Stimulated activated CD4-positive, alpha-beta T cell treated with anti-CD3 and anti-CD28 coated beads, Interleukin-15, amount 100 ng/mL, for 1 hour (primary cell): Measurements from ENCODE around the gene CMSS1.

ENCODE experiments used
- DNase-seq, 2 donors: peaks; one replicate each; pipeline ENCODE4 v3.0.0-alpha.2; 2020; ENCODE audit warnings: low read depth in 1 of 2, low spot score in 1 of 2

The CMSS1 gene

DNA sequence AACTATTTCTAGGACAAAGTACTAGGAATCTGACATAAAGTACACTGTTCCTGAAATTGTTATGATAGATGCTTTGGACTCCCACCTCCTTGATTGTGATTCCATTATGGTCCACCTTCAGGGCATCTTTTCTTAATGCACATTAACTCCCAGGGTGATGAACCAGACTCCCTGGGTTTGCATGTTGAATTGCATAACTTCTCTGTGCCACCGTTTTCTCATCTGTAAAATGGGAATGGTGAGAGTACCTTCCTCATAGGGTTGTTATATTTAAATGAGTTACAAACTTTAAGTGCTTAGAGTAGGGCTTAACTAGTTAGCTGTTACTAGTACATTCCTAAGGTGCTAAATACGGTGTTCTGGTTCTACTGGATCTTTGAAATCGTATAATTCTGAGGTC, 81.9 kb downstream of the CMSS1 start:
- DNase-seq: no peak

DNA sequence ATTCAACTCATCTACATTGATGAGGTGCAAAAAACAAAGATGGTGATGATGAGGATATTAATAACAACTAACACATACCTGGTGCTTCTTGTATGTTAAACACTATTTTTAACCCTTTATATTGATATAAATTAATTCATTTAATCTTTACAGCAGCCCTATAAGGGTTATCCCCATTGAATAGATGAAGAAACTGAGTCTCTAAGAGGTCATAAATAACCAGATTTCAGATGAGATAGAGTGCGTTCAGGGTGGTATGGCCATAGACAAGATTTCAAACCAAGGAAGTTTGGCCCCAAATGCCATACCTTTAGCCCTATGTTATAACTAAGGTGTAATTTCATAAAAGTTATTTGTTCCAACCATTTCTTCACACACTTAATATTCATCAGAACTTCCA, 82.6 kb downstream of the CMSS1 start:
- no peak for DNase-seq

DNA sequence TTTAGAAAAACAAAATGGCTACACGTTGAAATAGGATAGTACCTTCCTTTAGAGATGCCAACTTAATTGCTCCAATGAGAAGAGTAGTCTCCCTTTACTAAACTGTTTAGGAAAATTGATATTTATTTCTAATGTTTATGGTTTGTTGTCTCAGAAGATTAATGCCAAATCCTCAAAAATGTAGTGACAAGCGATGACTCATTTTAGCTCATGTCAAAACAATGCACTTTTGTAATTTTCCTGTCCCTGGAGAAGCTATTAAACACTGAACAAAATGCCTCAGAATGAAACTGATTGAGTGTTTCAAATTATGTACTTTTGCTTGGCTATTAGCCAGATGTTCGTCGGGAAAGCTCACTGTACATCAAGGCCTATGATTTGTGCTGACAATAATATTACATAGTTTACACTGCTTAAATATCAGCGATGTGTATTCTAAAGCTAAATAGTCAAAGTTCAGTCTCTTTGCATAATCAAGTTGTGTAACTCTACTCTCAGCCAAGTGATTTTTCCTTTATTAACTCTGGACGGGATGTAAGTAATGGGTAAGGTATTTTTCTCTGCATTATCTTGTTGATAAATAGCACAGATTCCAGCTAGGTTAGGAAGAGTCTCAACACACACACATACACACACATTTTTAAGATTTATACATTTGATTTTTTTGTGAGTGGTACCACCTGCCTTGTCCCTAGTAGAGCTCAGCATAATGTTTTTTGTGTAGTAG, 83.7 kb downstream of the CMSS1 start:
- DNase-seq: no peak

DNA sequence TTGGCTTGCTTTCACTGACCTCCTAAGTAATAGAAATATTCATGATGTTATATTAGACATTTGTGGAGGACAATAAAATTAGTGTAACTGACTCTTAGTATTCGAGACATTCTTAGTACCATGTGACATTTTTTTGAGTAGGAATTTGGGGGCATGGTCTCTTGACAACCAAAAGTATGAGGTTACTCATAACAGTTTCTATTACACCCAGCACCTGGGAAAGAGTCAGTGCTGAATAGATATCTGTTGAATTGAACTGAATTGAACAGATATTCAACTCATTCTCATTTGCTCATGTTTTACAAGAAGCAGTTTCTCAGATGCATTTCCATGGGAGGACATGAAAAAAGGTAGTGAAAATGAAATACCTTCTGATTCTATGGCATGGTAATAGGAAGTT, 84.4 kb downstream of the CMSS1 start:
- no peak for DNase-seq

DNA sequence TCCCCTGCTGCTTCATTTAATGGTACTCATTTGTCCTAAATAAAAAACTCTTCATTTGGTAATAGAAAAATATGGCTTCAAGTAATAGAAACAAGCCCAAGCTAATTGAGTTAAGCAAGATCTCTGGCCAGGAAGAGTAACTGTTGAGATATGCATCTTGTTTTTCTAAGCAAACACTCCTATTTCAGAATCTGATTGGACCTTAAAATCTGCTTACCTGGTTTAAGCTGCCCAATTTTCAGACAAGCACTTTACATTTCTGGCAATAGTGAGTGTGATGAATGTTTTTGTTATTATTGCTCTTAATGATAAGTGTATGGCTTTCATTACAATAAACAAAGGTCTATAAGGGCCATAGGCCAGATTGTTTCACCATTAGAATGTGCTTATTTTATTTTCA, 86.2 kb downstream of the CMSS1 start:
- no peak for DNase-seq

DNA sequence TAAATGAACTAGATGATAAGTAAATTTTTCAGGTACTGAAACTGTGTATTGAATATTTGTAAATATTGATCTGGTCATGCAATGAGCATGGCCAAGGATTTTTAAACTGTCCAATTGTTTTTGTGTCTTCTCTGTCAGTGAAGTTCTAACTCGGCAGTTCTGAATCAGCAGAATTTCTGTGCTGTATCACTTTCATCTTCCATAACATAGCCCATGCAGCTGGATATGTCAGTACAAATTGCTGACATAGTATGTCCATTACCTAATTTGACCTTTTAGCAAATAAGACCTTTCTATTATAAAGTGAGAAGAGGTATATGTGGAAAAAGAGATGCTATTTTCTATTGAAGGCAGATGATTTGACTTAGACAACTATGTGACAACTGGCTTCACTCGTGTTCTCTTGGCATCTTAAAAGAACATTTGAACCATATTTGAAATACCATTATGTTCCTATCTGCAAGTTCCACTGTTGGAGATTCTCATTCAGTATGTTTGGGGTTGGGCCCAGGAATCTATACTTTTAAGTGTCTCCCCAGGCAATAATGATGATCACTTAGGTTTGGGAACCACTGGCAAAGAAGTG, 90.4 kb downstream of the CMSS1 start:
- no peak for DNase-seq

DNA sequence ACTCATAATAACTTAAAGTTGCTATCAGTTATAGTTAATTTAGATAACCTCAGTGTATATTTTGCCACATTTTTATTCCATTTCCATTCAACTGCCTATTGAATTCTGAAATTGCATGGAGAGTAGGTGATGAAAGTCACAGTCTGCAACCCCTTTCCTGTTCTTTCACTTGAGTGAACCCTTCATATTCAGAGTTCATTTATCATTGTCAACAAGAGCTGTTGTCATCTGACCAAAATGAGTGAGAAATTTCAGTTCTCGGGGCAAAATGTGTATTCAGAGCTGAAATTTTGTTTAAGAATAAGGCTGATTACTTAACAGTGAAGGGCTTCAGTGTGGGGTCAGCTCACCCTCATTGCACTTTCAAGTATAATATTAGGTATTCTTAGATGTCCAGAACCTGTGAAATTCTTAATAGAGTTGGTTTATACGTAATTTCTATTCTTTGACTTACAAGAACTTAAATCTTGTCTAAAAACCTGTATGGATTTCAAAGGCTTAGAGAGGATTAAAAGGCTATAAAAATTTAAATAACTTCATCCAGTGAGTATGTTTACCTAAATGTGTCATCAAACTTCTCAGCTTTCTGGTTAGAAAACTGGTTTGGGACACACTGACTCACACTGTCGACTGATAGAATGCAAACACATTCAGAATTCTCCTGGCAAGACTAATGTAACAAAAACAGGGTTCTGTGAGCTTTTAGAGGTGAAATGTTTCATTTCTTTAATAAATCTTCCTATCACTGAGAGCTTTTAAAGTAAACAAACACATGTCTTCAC, 92.2 kb downstream of the CMSS1 start:
- DNase-seq: no peak

DNA sequence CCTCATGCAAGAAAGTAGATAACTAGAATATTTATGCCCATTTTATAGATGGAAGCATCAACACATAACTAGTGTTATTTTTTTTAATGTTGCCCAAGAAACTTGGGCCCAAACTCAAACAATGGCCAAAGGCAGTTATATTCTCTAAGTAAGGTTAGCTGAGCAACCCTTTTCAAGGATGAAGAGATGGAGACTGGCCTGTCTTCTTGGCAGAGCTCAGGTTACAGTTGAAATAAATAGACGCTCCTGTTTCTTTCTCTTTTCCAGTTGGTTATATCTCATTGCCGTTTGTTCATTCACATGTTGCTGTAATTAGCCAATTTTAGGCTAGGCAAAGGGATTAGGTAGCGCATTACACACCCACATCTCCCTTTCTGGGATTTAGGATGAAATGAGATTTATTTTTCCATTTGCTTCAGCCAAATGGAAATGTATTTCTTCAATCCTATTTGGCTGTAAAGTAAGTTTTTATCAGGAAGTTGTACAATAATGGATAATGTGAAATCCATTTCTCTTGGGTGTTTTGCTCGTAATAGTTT, 93.2 kb downstream of the CMSS1 start:
- no peak for DNase-seq

DNA sequence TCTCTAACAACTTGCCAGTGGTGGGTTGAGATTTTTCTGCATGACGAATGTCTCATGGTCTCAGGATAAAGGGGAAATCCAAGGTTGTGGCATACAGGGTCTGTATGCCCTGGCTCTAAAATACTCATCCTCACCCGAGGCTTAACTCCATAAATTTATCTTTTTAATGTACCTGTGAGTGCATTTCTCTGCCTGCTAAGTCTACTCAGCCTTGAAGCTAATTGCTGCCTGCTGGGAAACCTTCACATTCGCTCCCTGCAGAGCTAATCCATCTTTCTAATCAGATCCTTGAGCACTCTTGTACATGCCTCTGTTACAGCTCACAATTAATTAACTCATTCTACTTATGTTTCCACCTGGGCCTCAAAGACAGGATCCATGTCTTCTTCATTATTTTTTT, 93.8 kb downstream of the CMSS1 start:
- no peak for DNase-seq

DNA sequence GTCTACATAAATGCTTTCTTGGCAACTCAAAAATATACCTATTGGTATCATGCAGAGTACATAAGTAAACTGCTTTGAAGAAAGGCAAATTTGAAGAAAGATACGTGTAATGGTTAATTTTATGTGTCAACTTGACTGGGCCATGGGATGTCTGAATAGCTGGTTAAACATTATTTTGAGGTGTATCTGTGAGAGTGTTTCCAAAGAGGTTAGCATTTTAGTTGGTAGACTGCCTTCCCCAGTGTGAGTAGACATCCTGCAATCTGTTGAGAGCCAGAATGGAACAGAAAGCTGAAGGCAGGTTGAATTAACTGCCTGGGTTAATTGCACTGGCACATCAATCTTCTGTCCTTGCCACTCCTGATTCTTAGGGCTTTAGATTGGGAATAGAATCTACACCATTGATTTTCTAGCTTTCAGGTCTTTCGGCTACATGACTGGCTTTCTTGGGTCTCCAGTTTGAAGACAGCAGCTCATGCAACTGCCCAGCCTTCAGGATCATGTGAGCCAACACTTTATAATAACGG, 98.3 kb downstream of the CMSS1 start:
- DNase-seq: no peak

DNA sequence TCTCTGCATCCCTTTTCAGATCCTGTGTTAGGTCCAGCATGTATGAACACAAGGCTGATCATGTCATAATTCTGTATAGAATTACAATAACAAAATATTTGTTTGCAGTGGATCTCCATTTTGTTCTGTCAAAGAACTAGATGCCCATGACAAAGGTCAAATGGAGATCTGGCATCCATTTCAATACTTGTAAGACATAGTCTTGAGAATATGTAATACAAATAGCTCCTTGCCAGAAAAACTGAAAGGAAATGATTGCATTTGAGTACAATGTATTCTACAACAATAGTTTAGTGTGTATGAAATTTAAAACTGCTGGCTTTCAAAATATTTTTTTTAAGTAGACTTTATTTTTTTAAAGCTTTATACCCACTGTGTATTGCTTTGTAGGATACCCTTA, 101.1 kb downstream of the CMSS1 start:
- no peak for DNase-seq

DNA sequence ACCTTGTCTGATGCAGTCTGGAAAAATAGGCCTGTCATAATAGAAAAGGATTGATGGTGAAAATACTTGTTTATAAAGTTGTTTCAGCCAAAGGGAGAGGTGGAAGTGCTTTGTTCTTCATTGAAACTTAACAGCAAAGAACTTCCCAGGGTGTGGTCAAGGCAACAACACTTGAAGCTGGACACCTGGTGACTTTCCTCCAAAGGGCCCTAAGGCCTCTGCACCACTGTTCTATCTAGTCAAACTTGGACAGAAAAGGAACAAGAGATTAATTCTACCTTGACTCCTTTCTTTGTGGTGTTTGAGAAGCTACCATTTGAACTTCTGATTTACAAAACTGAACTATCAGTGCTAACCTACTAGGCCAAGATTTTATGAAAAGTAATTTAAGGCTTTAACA, 102.0 kb downstream of the CMSS1 start:
- DNase-seq: no peak

DNA sequence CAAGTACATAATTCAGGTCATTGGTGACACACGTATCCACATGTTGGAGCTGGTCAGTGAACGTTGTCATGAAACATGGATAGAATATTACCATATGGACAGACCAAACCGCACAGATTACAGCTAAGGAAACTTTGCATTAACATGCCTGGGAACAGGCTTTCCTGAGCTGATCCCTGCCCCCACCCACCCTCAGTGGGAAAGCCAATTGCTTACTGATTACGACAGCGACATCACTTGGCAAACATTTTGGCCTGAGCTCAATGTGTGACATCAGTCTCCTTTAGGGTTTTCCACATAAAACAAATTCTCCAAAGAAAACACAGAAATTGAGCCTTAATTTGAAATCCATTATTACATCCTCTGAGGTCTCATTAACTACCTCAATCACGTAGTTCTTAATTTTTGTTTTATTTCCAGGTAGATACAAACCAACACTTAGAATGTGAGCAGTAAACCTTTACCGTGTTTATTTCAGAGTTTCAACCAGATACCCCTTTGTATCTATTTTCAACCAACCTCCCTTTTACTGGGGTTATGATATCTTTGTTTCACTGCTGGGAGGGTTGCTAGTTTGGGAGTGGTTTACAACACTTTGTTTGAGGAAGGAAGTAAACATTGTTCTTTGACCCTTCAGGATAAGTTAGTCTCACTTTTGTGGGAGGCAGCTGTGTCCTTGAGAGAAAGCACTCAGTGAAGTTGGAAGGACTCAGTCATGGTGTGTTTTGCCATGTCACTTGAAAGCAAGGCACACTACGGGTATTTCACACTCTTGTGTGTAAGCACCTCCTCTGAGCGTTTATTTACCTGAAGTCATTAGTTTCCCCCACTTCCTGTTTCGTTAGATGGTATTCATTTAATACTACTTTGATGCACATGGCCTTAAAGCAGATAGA, 103.1 kb downstream of the CMSS1 start:
- DNase-seq: no peak

DNA sequence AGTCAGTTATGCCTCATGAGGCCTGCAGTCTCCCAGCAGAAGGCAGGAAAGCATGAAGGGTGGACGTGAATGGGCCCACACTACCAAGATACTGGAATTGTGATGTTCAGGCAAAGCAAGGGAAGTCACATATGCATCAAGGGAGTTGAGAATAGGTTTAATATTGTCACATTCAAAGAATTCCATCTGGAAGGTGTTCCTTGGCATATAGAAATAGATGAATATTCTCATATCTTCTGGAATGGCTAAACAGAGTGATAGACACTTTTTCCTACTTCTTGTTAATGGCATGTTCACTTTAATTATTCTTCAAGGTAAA, 103.7 kb downstream of the CMSS1 start:
- no peak for DNase-seq

DNA sequence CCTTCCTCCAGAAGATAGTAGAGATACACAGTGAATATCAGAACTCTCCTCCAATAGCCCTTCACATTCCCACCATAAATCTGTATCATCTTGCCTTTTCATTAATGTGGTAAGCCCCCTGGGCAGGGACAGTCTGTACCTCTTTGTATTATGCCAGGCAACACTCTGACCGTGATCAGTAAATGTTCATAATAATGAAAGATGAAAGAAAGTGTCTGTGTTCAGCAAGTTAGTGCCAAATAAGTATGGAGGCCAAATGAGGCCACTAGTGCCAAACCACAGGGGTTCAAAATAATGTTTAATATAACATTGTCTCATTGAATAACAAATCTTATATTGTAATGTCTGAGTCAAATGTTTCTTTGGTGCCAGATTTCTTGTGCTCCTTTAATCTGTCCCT, 104.3 kb downstream of the CMSS1 start:
- no peak for DNase-seq

DNA sequence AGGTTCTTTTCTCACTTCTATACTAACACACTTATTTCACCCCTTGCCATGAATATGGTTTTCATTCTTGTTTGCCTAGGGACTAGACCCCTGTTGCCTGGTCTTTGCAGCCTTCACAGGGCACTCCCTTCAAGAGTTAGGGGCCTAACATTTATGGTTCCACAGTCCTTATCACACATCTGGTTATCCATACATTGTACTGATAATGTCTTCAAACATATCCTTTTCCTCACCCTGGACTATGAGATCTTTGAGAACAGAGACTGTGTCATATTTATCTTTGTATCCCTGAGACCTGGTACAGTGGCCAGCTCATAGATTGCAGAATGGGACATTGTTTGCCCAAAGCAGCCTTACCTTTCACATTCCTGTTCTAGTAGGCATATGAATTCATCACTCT, 106.2 kb downstream of the CMSS1 start:
- DNase-seq: no peak

DNA sequence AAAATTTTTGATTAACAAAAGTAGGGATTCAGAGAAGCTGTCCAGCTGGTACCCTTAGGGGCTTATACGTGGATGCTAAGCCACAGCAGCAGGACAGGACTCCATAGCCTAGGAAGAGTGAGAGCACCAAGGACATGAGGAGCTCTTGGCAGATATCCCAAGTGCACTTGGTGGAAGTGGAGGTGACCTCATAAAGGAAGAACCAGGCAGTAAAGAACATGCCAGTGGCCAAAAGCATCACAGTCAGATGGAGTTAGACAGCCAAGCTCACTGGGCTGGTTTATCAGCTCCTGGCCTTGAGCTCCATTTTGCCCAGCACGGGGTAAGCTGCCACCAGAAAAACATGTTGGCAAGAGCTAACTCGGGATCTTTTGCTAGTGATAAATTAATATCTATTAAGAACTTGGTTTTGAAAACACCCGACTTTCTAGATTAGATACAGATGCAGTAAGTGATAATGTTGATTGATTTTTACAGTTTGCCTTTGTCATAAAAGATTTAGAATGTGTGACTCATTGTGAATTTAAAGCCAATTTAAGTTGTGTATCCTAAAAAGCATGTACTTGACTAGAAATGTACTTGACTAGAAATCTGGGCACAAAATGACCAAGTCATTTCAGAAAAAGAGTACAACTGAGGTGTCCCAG, 108.0 kb downstream of the CMSS1 start:
- no peak for DNase-seq

DNA sequence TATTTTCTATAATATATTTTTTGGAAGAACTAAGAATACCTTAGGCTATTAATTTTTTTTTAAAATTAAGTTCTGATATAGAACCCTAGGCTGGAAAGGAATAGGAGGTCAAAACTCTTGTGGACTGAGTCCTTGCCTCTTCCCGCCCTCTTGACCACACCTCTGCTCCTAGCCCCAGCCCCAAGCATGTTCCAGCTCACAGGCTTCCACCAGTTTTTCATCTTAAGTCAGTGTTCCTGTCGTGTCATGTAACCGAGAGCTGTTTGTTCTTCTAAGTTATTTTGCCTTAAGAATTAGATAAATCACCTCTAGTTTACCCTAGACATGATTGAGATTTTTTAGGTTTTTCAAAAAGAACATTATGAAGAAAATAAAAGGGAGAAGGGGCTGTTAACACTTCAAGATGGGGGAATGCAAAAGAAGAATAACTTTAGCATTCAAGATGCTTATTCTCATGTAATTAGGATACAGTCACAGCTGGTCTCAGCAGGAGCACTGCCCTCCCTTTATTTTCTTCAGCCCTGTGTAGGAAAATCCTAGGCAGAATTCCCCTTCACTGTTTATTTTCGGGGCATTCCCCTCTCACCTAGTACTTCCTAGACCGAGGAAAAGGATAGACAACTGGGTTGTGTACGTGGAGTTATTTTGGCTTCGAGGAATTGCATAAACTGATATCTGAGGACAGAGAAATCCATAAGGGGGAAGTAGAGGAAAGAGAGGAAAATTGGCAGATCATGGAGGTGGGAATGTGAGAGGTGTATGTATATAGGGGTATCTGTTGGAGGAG, 110.2 kb downstream of the CMSS1 start:
- DNase-seq: no peak

DNA sequence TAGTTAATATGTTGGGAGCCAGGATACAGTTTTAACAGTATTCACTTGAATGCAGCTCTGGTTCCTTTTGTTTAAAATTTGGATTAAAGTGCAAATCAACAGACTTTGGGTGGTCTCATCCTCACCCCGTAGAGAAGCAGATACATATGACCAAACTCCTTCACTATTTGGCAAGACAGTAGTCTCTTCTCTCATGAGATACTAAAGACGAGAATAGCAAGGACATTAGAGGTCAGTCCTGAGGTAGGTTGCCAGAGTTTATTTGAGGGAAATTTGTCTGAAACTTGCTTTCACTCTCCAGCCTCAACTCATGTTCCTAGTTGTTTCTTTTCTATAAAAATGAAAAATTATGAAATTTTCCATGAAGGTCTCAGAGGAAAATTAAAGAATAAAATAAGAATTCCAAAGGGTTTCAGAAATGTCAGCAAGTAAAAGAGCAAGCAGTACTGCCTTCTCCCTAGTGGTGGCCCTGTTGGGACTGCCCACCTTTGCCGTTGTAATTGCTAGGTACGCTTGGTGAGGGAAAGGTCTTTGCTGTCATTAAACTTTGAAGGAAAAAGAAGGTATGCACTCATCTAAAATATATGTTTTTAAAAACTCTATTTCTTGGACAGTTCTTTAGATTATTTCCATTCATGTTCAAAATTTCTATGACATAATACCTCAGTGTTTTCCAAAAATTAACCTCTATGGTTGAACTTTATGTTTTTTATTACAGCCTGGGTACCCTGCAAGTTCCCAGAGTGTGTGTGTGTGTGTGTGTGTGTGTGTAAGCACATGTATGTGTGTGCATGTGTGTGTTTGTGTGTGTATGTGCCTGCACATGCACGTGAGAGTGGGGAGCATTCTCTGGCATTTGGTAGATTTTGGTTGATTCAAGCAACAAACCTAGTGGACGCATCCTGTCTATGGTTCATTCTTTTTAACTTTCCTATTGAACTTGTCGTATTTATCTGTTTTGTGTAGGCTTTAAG, 111.4 kb downstream of the CMSS1 start:
- DNase-seq: no peak
